Retinal pigment epithelial cell (primary cell): ENCODE results near the gene UCK1.

Experiments used
- DNase-seq: peaks from one replicate; pipeline ENCODE4 v3.0.0-alpha.2; 2010; ENCODE audit warnings: low read depth
- H3K4me3 ChIP-seq: 2 replicates; pipeline ENCODE4 v1.5.1; 2011; ENCODE audit warnings: mild to moderate bottlenecking, low read length, control low read depth, moderate library complexity
- TF ChIP-seq, protein P1 (sequence below): conservative IDR thresholded peaks from 2 replicates; pipeline ENCODE4 v1.5.1; 2011; ENCODE audit warnings: low read depth, low read length, control low read depth, inconsistent platforms

Gene UCK1

DNA sequence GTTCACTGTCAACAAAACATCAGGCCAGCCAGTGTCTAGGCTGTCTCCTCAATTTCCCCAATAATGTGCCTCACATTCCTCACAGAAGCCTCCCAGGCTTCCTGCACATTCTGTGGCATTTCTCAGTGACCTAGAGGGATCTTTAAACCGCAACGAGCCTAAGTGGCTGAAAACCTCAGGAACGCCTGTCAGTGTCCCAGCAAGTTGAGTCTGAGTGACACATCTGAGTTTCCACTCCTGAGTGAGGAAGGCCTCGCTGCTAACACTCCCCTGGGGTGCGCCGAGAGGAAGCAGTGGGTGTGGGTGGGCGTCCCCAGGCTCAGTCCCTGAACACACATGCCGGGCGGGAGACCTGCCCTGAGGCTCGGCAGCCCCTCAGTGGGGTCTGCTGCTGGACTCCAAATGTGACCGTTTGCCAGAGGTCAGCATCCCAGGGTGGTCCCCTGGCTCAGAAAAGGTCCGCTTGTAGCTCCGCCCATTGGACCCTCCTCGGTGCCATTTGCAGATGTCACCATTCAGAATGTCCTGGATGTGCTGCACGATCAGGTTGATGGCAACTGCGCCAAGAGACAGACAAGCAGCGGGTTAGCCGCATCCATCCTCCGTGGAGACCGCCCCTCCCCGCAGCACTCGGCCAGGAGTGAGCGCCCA is 6.3 kb downstream of the UCK1 start:
- no peak for DNase-seq
- TF ChIP-seq, protein P1, sequence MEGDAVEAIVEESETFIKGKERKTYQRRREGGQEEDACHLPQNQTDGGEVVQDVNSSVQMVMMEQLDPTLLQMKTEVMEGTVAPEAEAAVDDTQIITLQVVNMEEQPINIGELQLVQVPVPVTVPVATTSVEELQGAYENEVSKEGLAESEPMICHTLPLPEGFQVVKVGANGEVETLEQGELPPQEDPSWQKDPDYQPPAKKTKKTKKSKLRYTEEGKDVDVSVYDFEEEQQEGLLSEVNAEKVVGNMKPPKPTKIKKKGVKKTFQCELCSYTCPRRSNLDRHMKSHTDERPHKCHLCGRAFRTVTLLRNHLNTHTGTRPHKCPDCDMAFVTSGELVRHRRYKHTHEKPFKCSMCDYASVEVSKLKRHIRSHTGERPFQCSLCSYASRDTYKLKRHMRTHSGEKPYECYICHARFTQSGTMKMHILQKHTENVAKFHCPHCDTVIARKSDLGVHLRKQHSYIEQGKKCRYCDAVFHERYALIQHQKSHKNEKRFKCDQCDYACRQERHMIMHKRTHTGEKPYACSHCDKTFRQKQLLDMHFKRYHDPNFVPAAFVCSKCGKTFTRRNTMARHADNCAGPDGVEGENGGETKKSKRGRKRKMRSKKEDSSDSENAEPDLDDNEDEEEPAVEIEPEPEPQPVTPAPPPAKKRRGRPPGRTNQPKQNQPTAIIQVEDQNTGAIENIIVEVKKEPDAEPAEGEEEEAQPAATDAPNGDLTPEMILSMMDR = no peak
- no peak overlapping the region for H3K4me3 ChIP-seq

DNA sequence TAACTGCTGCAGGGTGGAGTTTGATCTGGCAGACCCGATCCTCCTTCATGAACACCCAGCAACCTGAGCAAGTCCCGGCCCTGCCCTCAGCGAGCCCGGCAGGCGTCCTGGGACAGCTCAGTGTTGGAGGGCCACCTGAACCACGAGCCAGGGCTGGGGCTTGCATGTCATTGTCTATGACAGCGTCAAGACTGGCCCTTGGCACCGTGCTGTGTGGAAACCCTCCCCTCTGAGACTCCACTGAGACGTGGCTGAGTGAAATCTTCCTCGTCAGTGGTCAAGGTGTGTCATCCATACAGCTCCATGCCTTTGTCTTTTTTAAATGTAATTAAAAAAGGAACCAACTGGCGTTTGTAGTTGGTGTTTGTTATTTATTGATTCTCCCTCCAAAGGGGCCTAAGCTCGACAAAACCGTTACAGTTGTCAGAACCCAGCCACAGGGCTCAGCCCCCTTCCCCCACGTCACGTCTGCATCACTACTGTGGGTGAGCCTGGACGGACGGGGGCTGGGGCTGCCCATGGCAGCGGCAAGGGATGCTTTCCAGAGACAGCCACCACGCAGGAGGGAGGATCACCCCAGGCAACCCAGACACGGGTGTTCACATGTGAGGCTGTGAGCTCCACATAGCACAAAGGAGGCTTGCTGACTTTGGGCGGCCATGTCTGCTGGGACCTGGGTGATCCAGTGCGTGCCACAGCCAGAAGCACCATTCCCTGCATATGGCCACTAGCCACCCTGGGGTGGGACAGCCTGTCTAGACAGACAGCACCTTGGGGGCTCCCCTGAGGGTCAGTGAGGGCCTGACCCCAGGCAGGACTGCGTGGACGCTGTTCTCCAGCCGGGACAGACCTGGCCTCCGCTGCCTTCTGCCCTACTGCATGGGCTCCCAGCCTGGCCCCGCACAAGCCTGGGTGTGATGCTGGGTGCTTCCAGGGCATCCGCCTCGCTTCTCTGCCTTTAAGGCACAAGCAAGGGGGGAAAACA is 7.3 kb downstream of the UCK1 start:
- H3K4me3 ChIP-seq = no peak overlapping the region
- DNase-seq = no peak
- TF ChIP-seq, protein P1 = no peak

DNA sequence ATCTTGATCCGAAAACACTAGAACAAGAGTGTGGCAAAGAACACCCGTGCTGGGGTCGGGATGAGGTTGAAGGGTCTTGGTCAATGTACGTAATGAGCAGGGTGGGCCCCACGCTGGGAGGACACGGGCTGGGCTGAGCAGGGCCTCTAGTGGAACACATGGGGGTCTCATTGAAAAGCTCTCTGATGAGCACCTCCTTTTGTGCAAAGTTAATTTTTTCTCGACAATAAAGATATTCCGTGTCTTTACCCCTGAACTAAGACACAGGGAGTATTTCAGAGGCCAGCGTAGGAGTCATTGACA is 8.0 kb downstream of the UCK1 start:
- TF ChIP-seq, protein P1 = no peak
- DNase-seq = no peak
- no peak overlapping the region for H3K4me3 ChIP-seq

DNA sequence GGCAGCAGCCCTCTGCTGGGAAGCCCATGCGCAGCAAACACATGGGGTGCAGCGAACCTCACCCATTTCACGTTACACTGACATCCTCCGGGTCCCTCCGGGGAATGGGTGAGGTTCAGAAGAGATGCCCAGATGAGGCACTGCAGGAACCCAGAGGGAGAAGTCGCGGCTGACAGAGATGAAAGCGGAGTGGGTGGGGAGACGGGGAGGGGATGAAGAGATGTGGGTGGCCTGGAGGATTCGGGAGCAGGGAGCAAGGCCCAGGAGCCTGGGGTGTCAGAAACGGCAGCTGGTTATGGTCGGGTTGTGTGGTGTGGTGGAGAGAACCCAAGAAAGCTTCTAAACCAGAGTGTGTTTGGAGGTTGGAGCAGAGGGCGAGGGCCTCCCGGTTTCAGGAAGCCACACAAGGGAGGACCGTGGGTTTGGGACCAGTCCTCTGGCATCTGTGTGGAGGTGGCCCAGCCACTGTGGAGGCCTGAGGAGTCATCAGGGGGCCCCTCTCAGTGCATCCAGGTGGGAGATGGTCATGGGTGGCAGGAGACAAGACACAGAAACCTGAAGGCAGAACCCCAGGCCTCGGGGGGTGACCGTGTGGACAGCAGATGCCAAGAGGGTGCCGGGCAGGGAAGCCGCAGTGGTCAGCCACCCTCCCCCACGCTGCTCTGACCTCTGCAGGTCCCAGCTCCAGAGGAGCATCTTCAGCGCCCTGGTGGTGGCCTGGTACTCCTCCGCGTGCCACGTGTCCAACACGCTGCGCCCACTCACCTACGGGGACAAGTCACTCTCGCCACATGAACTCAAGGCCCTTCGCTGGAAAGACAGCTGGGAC is 8.6 kb downstream of the UCK1 start:
- DNase-seq = no peak
- H3K4me3 ChIP-seq = no peak overlapping the region
- TF ChIP-seq, protein P1 = no peak

DNA sequence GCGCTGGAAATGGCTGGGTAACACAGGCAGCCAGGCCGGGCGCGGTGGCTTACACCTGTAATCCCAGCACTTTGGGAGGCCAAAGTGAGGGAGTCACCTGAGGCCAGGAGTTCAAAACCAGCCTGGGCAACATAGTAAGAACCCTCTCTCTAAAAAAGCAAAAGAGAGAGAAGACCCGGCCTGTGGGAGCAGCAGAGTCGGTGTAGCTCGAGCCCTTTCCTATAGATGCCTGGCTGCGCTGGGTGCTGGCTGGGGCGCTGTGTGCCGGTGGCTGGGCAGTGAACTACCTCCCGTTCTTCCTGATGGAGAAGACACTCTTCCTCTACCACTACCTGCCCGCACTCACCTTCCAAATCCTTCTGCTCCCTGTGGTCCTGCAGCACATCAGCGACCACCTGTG is 9.2 kb downstream of the UCK1 start:
- no peak overlapping the region for H3K4me3 ChIP-seq
- TF ChIP-seq, protein P1 = no peak
- no peak for DNase-seq

- DNase-seq = no peak
- no peak overlapping the region for H3K4me3 ChIP-seq
- TF ChIP-seq, protein P1 = no peak
These were observed 9.9 kb downstream of the UCK1 start for GRCh38 chr9:131521203-131521602.
